ENCODE results near the gene PXDN. TPM values are rescaled to one million over a fixed set of nuclear protein-coding genes. Genes with fewer than 3 reads are reported as not detected.

The PXDN gene
- total RNA-seq, 2 experiments from 2014 or later, result 1.3 to 1.4 TPM

DNA sequence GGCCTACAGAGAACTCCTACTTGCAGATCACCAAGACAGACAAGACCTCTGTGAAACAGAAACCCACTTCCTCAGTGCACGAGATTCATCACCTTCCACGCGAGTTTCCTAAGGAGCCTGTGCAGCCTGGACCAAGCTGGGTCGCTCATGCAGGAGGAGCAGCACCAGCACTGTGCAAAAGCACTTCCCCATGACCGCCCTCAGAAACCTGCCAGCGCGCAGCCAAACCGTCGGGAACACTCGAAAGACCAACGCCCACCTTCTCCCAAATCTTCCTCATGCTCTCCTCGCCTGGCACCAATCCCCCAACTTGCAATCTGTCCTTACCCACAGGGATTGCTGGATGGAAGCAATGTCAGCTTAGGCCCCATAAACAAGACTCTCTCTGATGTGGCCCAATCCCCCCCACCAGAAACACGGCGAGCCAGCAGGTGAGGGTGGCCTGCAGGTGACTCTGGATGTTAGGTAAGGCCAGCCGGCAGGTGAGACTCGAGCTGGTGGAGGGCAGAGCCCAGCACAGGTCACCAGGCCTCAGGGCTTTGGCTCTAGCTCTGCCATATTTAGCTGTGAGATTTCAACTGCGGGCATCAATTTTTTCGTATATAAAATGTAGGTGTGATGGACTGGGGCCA is 69.4 kb downstream of the PXDN start:
- POLR2A ChIA-PET, result no interaction called here
- CTCF ChIA-PET, result no interaction called here

DNA sequence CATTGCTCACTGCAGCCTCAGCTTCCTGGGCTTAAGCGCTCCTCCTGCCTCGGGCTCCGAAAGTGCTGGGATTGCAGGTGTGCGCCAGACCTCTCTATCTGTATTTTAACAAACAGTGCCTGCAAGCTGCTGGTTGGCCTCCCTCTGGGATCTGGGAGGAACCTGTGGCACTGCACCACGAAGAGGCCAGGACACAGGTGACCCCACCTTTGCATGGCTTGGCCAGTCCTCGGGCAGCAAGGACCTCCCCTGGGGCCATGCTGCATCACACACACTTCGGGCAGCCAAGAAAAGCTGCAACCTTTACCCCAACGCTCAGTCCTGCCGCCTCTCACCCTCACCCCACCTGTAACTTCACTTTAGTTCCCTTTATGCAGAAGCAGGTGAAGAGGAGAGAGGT is 70.0 kb downstream of the PXDN start:
- ChIA-PET CTCF (no interaction called here), POLR2A (no interaction called here)

DNA sequence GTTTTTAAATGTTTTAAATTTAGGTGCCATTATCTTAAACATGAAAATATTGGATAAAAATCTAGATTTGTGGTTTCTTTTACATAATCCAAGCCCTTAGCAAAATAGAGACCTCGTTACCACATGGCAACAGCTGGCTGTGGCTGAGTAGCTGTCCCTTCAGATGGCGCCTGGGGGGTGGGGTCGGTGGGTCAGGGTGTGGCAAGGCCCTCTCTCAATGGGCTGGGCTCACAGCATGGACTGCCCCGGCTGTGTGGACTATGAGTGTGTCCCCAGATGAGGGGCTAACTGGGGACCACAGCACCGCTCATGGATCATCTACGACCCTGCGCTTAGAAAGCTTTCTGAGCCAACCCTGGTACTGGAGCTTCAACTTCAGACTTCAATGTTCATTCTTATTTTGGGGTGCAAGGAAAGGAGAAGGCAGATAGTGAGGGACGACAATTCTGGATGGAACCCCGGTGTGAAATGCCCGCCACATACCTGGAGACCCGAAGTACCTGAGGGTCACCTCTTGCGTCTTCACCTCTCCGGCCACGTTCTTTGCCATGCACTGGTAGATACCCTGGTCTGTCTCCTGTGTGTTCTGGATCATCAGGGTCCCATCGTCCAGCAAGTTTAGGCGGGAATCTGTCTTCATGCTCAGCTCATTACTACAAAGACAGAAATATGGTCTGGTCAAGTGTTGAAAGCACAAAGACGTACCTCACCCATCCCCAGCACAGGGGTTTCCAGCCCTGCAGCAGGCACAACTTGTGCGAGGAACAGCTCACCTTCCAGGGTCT is 71.0 kb downstream of the PXDN start:
- ChIA-PET POLR2A (no interaction called here), CTCF (no interaction called here)

DNA sequence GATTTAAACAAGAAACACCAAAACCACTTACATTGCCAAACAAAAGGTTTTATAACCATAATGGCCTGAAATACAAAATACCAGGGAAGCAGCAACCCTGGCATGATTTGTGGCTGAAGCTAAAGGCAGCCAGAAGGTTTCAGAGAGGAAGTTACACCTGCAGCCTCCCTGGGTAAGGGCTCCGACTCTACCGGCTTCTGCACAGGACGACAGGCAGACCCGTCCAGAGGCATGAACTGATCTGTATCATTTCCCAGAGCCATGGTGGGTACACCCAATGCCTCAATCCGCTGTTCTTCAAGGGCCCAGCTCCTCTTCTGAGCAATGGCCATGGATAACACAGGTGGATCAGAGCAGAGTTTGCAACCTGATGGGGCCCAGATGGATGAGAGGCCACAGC is 71.6 kb downstream of the PXDN start:
- CTCF ChIA-PET, result no interaction called here
- POLR2A ChIA-PET, result no interaction called here

DNA sequence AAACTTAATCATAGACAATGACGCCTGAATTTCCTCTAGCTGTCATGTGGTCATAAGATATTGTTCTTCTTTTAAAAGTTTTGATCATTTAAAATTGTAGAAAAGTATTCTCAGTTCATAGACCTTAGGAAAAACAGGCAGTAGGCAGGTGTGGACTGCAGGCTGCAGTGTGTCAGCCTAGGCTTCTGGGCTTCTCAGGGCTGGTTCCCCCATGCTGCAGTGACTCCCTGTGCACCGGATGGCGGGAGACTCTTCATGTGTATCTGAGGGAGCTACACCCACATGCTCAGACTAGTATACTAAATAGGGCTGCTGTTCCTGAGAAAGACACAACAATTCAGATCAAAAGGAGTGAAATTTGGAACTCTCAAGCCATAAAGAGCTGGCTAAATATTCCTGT is 72.4 kb downstream of the PXDN start:
- ChIA-PET CTCF (no interaction called here), POLR2A (no interaction called here)

DNA sequence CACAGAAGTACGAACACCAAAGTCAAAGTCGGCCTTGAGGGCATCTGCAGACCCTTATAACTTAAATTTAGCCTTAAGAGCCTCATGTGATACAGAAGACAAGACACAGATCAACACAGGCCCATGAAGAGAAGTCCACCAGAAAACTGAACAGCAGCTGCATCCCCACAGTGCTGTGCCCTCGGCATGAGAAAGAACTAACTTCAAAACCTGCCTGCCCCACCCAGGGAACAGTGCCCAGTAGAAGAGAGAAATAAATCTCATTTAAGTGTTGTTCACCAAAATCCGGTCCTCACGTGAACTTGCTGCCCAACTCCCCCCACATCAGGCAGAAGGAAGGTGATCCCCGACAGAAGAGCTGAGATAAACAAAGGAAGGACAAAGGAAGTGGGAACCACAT is 73.7 kb downstream of the PXDN start:
- CTCF ChIA-PET, result no interaction called here

DNA sequence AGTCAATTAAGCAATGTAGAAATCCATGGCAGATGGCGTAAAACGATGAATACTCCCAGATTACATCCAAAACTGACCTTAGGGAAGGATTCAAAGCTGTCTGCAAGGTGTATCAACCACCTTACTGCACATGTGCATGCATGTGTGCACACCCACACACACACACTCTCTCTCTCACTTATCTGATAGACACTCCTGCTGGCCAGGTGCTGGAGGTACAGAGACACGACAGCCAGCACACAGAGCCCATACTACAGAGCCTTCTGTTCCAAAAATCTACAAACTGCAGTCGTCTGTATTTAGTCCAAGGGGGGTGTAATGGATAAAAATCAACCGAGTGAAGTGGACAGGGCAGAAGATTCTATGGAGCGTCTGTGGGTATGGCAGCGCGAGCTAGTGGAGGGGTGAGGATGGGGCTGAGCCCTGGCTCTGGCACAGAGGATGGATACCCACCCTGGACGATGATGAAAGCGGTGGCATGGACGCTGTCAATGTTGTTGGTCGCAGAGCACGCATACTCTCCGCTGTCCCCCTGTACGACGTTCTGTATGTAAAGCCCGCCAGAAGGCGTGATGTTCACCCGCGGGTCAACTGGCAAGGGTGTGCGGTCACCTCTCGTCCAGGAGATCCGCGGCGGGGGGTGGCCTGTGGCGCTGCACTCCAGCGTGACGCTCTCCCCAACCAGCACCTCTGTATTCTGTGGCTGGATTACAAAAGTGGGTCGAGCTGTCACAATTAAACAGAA is 78.4 kb downstream of the PXDN start:
- ChIA-PET POLR2A (no interaction called here), CTCF (no interaction called here)

More for the DNA sequence above, 73.7 kb downstream of the PXDN start:
- POLR2A ChIA-PET, result no interaction called here

DNA sequence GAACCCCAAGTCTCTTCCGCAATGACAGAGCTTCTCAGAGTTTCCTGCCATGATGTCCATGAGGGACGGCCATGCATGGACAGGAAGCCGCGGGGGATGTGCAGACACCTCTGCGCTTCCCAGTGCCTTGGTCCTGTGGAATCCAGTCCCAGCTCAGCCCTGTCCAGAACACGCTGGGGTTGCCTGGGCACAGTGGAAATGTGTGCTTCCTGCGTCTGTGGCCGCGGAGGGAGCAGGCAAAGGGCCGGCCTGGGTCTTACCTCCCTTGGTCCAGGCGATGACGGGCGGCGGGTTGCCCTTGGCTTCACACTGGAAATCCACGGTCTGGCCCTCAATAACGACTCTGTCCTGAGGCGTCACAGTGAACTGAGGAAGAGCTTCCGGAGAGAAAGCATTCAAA is 79.6 kb downstream of the PXDN start:
- ChIA-PET POLR2A (no interaction called here), CTCF (no interaction called here)

DNA sequence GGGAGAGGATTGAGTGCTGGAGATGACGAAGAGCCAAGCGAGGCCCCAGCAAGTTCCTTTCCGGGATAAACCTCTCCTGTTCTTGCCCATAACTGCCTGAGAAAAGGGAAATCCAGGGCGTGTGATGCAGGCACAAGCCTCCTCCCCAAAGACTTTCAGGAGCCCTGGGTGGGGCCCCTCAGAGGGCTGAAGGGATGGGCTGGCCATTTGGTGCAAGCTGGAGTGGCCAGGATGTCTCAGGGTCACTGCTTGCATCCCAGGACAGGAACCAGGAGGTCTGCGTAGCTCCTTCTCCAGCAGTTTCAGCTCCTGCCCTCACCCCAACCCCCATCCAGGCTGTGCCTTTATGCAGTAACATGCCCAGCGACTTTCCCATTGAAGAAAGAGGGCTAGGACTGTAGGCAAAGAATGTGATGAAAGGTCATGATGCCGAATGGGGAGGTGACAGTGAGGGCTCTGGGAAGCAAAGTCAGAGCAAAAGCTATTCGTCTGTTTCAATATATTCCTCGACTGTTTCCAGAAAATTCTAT is 80.2 kb downstream of the PXDN start:
- CTCF ChIA-PET, result no interaction called here
- POLR2A ChIA-PET, result no interaction called here

DNA sequence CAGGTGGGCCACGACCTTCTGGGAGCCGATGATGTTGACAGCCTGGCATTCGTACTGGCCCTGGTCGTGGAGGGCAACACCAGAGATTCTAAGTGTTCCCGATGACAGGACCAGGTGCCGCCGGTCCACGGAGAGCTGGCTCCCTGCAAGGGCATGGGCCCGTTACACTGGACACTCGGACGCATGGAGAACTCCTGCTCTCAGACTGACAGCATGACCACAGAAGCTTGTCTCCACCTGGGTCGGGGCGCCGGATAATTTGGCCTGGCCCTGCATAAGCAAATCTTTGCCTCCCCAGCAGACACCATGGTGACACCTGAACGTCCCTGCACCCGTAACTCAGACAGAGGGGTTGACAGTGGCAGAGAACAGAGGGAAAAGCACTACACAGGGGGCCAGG is 80.7 kb downstream of the PXDN start:
- ChIA-PET POLR2A (no interaction called here), CTCF (no interaction called here)

DNA sequence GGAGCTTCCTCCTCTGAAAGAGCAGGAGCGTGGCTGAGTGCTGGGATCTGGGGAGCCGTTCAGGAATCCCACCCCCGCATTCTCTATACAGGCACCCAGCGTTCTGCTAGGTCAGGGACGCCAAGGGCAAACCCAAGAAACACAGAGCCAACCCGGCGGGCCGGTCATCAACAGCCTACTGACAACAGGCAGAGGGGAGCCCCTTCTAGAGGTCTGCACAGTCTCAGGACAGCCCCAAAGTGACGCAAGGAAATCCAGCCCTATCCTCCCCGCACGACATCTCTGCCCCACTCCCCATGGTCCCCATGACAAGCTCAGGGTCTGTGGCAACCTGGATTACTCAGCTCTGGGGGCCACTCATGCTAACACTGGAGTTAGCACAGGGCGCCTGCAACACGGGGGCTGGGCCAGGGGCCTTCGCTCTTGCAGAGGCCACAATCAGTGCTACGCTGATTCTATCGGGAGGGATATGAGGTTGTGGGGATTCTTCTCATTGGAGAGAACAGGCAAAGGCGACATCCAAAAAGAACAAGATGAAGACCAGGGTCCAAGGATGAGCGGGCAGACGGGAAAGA is 81.6 kb downstream of the PXDN start:
- POLR2A ChIA-PET, result no interaction called here
- CTCF ChIA-PET, result no interaction called here

DNA sequence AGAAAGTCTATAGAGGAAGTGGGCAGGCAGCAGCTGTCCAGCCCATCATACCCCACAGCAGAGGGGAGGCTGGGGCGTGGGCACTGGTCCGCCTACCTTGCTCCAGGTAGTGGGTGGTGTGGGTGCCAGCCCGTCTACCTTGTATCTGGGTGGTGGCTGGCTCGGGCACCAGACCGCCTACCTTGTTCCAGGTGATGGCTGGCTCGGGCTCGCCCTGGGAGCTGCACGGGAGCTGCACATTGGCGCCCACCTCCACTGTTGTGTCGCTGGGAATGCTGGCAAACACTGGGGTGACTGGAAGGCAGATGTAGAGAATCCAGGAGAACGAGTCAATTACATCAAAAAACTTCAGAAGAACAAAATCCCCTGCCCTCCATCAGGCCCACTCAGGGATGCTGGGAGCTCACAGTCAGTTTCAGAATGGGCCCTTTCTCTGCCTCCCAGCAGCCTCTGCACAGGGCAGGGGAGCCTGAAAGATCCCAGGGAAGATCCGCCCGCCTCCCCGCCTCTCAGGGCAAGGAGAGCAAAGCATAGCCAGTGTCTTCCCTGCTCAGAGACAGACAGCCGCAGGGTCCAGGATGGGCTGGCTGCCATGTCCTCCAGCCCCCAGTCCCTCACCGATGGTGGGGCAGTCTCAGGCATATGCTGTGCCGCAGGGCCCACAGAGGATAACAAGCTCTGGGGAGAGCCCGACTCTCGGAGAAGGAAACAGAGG is 82.3 kb downstream of the PXDN start:
- POLR2A ChIA-PET, result no interaction called here
- CTCF ChIA-PET, result no interaction called here

DNA sequence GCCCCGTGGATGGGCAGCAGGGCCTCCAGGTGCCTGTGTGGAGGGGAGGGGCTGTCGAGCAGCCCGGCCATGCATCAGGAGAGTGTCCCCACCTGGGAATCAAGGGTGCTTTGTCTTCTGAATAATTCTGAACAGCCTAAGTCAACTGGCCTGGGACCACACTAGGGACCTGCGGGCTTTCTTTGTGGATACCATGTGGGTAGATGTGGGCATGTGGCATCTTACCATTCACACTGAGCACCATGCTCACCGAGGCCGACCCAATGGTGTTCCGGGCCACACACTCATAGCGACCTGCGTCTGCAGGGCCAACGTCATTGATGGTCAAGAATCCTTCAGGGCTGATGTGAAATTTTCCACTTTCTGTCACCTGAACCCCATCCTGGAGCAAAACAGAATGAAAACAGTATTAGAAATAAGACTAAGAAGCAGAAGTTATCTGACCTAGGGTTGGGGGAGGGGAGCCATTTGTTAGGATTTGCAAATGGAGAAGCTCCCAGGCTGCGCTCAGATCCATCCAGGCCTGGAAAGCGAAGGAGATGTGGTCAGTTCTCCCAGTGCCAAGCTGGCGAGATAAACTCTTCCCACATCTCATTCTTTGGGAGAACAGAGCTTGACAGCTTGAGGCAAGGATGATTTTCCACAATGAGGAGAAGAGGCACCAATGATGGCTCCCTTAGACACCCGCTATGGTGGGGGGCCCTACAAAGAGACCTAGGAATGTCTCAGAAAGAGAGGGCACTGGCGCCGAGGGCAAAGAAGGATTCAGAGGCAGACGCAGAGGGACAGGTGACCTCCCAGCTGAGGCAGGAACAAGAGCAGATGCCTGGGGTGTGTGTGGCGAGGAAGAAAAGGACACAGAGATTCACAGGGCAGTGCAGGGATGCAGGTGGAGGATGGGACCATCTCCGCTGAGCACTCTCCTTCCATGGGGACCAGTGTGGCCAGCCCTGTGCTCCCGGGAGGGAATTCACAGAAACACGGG is 83.4 kb downstream of the PXDN start:
- POLR2A ChIA-PET, result no interaction called here
- CTCF ChIA-PET, result no interaction called here

DNA sequence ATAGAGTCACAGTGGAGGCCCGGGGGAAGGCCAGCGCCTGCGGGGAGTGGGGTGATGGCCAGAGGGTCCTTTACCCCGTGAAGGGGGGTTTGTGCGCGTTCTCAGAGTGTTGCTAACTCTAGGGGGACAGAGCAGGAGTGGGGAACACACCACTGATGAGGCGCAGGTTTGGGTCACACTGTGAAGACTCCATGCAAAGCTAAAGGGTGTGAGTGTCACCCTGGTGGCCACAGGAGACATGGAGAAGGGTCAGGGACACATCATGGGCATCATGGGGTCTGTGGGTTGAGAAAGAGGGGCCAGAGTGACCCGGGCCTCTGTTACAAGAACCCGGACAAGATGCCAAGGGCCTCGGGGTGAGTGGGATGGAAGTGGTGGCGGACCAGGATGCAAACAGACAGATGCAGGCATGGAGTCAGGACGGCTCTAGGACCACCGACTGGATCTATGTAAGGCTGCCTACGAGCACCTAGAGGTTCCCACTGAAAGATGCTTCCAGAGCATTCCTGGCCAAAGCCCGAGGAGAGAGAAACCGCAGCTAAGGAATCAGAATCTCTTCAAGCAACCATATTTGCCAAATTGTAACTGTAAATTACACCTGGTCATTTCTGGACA is 84.3 kb downstream of the PXDN start:
- ChIA-PET CTCF (no interaction called here), POLR2A (no interaction called here)

DNA sequence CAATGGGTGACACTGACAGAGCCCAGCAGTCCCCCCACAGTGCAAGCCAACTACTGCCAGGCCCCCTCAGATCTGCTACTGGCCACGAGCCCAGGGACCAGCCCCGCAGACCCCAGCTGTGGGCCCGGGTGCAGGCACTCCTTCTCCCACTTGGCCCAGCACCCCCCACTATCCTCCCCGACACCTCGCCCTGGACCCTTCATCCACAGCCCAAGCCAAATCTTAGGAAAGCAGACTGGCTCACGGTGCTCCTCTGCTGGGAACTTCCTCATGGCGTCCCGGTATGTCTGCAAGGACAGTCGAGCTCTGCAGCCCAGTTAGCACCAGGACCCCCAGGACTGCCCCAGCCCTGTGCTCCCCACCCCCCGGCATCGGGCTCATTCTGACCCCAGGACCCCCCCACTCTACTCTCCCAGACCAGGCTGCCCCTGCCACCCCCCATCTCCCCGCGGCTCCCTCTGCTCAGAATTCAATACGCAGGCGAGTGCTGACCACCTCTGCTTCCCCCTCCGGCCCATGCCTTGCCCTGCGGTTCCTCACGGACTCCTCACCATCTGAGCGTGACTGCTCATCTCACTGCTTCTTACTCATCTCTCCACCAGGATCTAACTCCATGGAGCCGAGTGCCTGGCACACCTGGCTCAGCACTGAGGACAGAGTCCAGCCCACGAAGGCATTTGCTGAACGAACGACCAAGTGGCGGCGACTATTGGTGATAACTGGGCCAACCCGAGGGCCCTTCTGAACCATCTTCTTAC is 85.7 kb downstream of the PXDN start:
- CTCF ChIA-PET, result no interaction called here

DNA sequence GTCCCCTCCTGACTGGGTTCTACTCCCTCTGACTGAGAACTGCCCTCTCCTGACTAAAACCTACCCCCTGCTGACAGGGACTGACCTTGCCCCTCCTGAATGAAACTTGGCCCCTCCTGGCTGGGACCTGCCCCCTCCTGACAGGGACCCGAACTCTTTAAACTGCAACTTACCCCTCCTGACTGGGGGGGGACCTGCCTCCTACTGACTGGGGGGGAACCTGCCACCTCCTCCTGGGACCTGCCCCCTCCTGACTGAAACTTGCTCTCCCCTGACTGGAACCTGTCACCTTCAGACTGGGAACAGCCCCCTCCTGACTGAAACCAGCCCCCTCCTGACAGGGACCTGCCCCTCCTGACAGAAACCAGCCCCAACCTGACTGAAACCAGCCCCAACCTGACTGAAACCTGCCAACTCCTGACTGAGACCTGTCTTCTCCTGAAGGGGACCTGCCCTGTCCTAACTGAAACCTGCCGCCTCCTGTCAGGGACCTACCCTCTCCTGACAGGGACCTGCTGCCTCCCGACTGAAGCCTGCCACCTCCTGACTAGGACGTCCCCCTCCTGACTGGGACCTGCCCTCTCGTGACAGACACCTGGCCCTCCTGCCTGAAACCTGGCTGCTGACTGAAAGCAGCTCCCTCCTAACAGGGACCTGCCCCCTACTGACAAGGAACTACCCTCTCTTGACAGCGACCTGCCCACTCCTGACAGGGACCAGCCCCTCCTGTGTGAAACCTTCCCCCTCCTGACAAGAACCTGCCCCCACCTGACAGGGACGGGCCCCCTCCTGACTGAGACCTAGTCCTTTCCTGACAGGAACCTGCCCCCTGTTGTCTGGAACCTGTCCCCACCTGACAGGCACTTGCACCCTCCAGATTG is 87.1 kb downstream of the PXDN start:
- POLR2A ChIA-PET, result no interaction called here
- CTCF ChIA-PET, result no interaction called here

More for the DNA sequence above, 85.7 kb downstream of the PXDN start:
- POLR2A ChIA-PET, result no interaction called here

DNA sequence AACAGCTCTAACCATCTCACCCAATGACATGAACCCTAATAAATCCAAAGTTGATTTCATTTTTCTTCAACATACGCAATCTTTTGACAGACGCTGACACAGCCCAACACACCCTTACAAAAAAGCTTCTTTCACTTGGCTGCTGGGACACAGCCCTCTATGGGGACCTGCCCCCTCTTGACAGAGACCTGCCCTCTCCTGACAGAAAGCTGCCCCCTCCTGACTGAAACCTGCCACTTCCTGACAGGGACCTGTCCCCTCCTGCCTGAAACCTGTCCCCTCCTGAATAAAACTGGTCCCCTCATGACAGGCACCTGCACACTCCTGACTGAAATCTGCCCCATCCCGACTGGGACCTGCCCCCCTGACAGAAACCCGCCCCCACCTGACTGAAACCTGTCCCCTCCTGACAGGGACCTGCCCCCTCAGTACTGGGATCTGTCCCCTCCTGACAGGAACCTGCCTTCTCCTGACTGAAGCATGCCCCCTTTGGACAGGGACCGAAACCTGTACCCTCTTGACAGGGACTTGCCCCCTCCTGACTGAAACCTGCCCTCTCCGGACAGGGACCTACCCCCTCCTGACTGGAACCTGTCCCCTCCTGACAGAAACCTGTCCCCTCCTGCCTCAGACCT is 87.9 kb downstream of the PXDN start:
- POLR2A ChIA-PET, result no interaction called here
- CTCF ChIA-PET, result no interaction called here
